ENCODE measurements around the gene NCOA1. TPM values are rescaled to one million over a fixed set of nuclear protein-coding genes. Genes with fewer than 3 reads are reported as not detected.

The NCOA1 gene
- polyA plus RNA-seq, 1 donor (not counting 4 experiments of a cell fraction or from before 2014, with no cell fraction given): 5.0 TPM

DNA sequence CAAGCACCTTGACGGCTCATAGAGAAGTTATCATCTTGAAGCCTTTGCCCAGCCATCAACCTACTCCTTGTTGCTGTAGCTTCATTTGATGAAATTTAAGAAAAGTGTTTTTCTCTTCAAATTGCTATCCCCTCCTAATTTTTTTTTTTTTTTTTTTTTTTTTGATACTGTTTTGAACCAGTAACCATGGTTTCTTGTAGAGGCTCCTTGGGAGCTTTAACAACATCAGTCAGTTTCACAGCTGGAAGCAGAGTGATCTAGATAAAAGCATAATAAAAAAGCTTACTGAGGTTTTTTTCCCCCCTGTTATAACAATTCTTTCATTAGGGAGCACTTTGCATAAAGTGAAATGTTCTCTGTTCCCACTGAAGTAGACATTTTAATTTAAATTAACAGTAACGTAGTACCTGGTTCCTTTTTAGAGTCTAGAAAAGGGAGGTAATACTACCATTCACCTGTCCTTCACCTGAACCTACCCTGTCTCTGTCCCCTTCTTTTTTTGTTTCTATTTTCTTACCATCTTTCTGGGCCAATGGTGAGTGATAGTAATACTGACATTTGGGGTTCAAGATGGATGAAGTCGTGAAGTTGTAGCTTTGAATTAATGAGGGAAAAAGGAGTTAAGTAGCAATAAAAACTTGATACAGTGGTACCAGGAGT lies 101.5 kb downstream of the NCOA1 start:
- Histone ChIP-seq H3K9ac (ENCODE audit: control insufficient read depth, extremely low read depth, insufficient read depth, low read length) (no peak overlapping the region), H3K27ac (ENCODE audit: control insufficient read depth, insufficient read depth, low read length) (no peak overlapping the region), H3K4me1 (ENCODE audit: control insufficient read depth, extremely low read depth, insufficient read depth, low read length) (no peaks in the 10 kb centered on the region), H3K36me3 (ENCODE audit: control insufficient read depth in 2 of 2, extremely low read depth in 1 of 2, insufficient read depth in 2 of 2, low read length in 2 of 2) (no peaks in the 10 kb centered on the region), H3K4me2 (ENCODE audit: control insufficient read depth, extremely low read depth, insufficient read depth, low read depth, low read length) (no peak overlapping the region), H3K9me3 (ENCODE audit: control insufficient read depth, low read depth, low read length) (no peaks in the 10 kb centered on the region), H3K9me1 (ENCODE audit: control insufficient read depth, extremely low read depth, insufficient read depth, low read length) (no peaks in the 10 kb centered on the region), H3K27me3 (ENCODE audit: control insufficient read depth, extremely low read depth, insufficient read depth, low read length) (no peaks in the 10 kb centered on the region), H2AFZ (ENCODE audit: control insufficient read depth, low read length) (no peak overlapping the region), H3K79me2 (ENCODE audit: control insufficient read depth, insufficient read depth, low read length) (no peaks in the 10 kb centered on the region), H3K4me3 (ENCODE audit: control insufficient read depth in 2 of 3, extremely low read depth in 1 of 3, insufficient read depth in 2 of 3, low read depth in 1 of 3, low read length in 3 of 3) (no peak overlapping the region), H4K20me1 (ENCODE audit: control insufficient read depth, extremely low read depth, insufficient read depth, low read length) (no peaks in the 10 kb centered on the region)
- TF ChIP-seq EZH2 (IDR thresholded peaks at IDR 0.05; ENCODE audit: low read length) (no peak), CTCF (optimal IDR thresholded peaks at IDR 0.05 in 1 of 3, IDR thresholded peaks at IDR 0.05 in 1 of 3, conservative IDR thresholded peaks at IDR 0.05 in 1 of 3; ENCODE audit: extremely low read depth in 1 of 3, insufficient read depth in 2 of 3, low read length in 3 of 3) (no peak)
- FAIRE-seq (no peak), DNase-seq (ENCODE audit: low read depth, low spot score) (no peak)
- dilution Hi-C loops (cut with MboI; ENCODE audit: extremely low pct_ligation_motif_present, low sequenced_read_pairs): no loop called here

DNA sequence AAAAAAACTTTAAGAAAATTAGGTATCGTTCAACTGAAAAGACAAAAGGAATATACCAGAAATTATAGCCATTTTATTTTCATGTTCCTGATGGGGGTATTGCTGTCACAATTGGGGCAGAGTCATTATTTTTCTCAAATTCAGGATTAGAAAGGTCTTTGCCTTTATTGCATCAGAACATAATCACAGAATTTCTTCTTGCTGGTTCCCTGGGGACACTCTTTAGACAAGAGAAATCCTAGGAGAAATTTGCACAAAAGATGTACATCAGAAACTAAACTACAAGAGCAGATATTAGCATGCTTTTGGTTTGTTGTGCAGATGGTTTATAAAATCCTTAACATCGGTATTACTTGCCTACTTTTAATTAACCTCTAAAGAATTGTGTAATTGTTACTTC lies 103.2 kb downstream of the NCOA1 start:
- dilution Hi-C loops (cut with MboI; ENCODE audit: extremely low pct_ligation_motif_present, low sequenced_read_pairs): no loop called here
- FAIRE-seq (no peak), DNase-seq (ENCODE audit: low read depth, low spot score) (no peak)
- Histone ChIP-seq H4K20me1 (ENCODE audit: control insufficient read depth, extremely low read depth, insufficient read depth, low read length) (no peaks in the 10 kb centered on the region), H3K79me2 (ENCODE audit: control insufficient read depth, insufficient read depth, low read length) (no peaks in the 10 kb centered on the region), H3K9me1 (ENCODE audit: control insufficient read depth, extremely low read depth, insufficient read depth, low read length) (no peaks in the 10 kb centered on the region), H3K9me3 (ENCODE audit: control insufficient read depth, low read depth, low read length) (no peaks in the 10 kb centered on the region), H3K27ac (ENCODE audit: control insufficient read depth, insufficient read depth, low read length) (no peak overlapping the region), H3K36me3 (ENCODE audit: control insufficient read depth in 2 of 2, extremely low read depth in 1 of 2, insufficient read depth in 2 of 2, low read length in 2 of 2) (no peaks in the 10 kb centered on the region), H3K4me2 (ENCODE audit: control insufficient read depth, extremely low read depth, insufficient read depth, low read depth, low read length) (no peak overlapping the region), H3K27me3 (ENCODE audit: control insufficient read depth, extremely low read depth, insufficient read depth, low read length) (no peaks in the 10 kb centered on the region), H3K4me1 (ENCODE audit: control insufficient read depth, extremely low read depth, insufficient read depth, low read length) (no peaks in the 10 kb centered on the region), H2AFZ (ENCODE audit: control insufficient read depth, low read length) (no peak overlapping the region), H3K9ac (ENCODE audit: control insufficient read depth, extremely low read depth, insufficient read depth, low read length) (no peak overlapping the region), H3K4me3 (ENCODE audit: control insufficient read depth in 2 of 3, extremely low read depth in 1 of 3, insufficient read depth in 2 of 3, low read depth in 1 of 3, low read length in 3 of 3) (no peak overlapping the region)
- no peak for TF ChIP-seq CTCF (optimal IDR thresholded peaks at IDR 0.05 in 1 of 3, IDR thresholded peaks at IDR 0.05 in 1 of 3, conservative IDR thresholded peaks at IDR 0.05 in 1 of 3; ENCODE audit: extremely low read depth in 1 of 3, insufficient read depth in 2 of 3, low read length in 3 of 3)
- no peak for TF ChIP-seq EZH2 (IDR thresholded peaks at IDR 0.05; ENCODE audit: low read length)

Measured in keratinocyte (primary cell).